Measurements from ENCODE around the gene FCSK. TPM values are rescaled to one million over a fixed set of nuclear protein-coding genes. Genes with fewer than 3 reads are reported as not detected.
"Not testable (repeated sequence)": the region's sequence is repeated elsewhere in the genome, so short reads cannot be mapped to it uniquely, and the experiment has no call there.

Gene FCSK
- 10 to 100 TPM; 13.7 to 17.5 (median 14.2) TPM for polyA plus RNA-seq (ENCODE audit: insufficient read length in 4 of 4)

GRCh38 chr16:70454222-70455034 lies at the start of gene FCSK:
Gene FCSK, plus strand, starts transcription at chr16:70454595. Its CDS starts 8,596 bp downstream, at chr16:70463191.
- DNase-seq (ENCODE audit: low read depth in 4 of 4, low spot score in 3 of 4), result peak in 2 of 4 donors; percentile 54 to 64

GRCh38 chr16:70406104-70406503 lies 48.3 kb upstream of the FCSK start:
- not testable (repeated sequence) for DNase-seq (ENCODE audit: low read depth in 4 of 4, low spot score in 3 of 4)

- DNase-seq (ENCODE audit: low read depth in 4 of 4, low spot score in 3 of 4), result no peak
Observed at GRCh38 chr16:70407811-70408274, 46.6 kb upstream of the FCSK start.

- no peak for DNase-seq (ENCODE audit: low read depth in 4 of 4, low spot score in 3 of 4)
Observed at GRCh38 chr16:70410734-70411133, 43.7 kb upstream of the FCSK start.

GRCh38 chr16:70412385-70412784 lies 42.0 kb upstream of the FCSK start:
- no peak for DNase-seq (ENCODE audit: low read depth in 4 of 4, low spot score in 3 of 4)

- not testable (repeated sequence) for DNase-seq (ENCODE audit: low read depth in 4 of 4, low spot score in 3 of 4)
Observed at GRCh38 chr16:70413572-70413971, 40.8 kb upstream of the FCSK start.

GRCh38 chr16:70416748-70417616 lies 37.4 kb upstream of the FCSK start:
- DNase-seq (ENCODE audit: low read depth in 4 of 4, low spot score in 3 of 4), result no peak

GRCh38 chr16:70417661-70418060 lies 36.7 kb upstream of the FCSK start:
- DNase-seq (ENCODE audit: low read depth in 4 of 4, low spot score in 3 of 4), result no peak

GRCh38 chr16:70418274-70418992 lies 36.0 kb upstream of the FCSK start:
- no peak for DNase-seq (ENCODE audit: low read depth in 4 of 4, low spot score in 3 of 4)

GRCh38 chr16:70418993-70419318 lies 35.4 kb upstream of the FCSK start:
- DNase-seq (ENCODE audit: low read depth in 4 of 4, low spot score in 3 of 4), result no peak

- DNase-seq (ENCODE audit: low read depth in 4 of 4, low spot score in 3 of 4), result no peak
Observed at GRCh38 chr16:70419384-70420327, 34.7 kb upstream of the FCSK start.

GRCh38 chr16:70421014-70421413 lies 33.4 kb upstream of the FCSK start:
- DNase-seq (ENCODE audit: low read depth in 4 of 4, low spot score in 3 of 4), result no peak

GRCh38 chr16:70421473-70422311 lies 32.7 kb upstream of the FCSK start:
- no peak for DNase-seq (ENCODE audit: low read depth in 4 of 4, low spot score in 3 of 4)

GRCh38 chr16:70422543-70422942 lies 31.9 kb upstream of the FCSK start:
- DNase-seq (ENCODE audit: low read depth in 4 of 4, low spot score in 3 of 4), result no peak

- no peak for DNase-seq (ENCODE audit: low read depth in 4 of 4, low spot score in 3 of 4)
Observed at GRCh38 chr16:70427786-70428177, 26.6 kb upstream of the FCSK start.

GRCh38 chr16:70428178-70428998 lies 26.0 kb upstream of the FCSK start:
- DNase-seq (ENCODE audit: low read depth in 4 of 4, low spot score in 3 of 4), result peak; percentile 66 to 82 (median 78)

GRCh38 chr16:70429888-70430666 lies 24.3 kb upstream of the FCSK start:
- DNase-seq (ENCODE audit: low read depth in 4 of 4, low spot score in 3 of 4), result no peak
